ENCODE results near the gene MED14.
A peak's percentile ranks its signal among the peaks of the same experiment; 100 is the strongest.
"Not testable (repeated sequence)": the region's sequence is repeated elsewhere in the genome, so short reads cannot be mapped to it uniquely, and the experiment has no call there.

MED14 gene

GRCh38 chrX:40735325-40736169 is at the start of gene MED14:
Gene MED14 (minus strand): TSS chrX:40735542. CDS start chrX:40735412, 130 bp downstream.
- peak; percentile 75 for DNase-seq

GRCh38 chrX:40784516-40785151 is 49.3 kb upstream of the MED14 start:
- no peak for DNase-seq

GRCh38 chrX:40782644-40783259 is 47.4 kb upstream of the MED14 start:
- not testable (repeated sequence) for DNase-seq

GRCh38 chrX:40780951-40781350 is 45.6 kb upstream of the MED14 start:
- no peak for DNase-seq

- no peak for DNase-seq
Observed at GRCh38 chrX:40780082-40780481, 44.7 kb upstream of the MED14 start.

GRCh38 chrX:40778861-40779575 is 43.7 kb upstream of the MED14 start:
- DNase-seq = no peak

GRCh38 chrX:40773809-40774208 is 38.5 kb upstream of the MED14 start:
- no peak for DNase-seq

- DNase-seq = no peak
Observed at GRCh38 chrX:40773188-40773587, 37.8 kb upstream of the MED14 start.

GRCh38 chrX:40772290-40772689 is 36.9 kb upstream of the MED14 start:
- DNase-seq = no peak

GRCh38 chrX:40761762-40762161 is 26.4 kb upstream of the MED14 start:
- no peak for DNase-seq

- DNase-seq = no peak
Observed at GRCh38 chrX:40759374-40759773, 24.0 kb upstream of the MED14 start.

GRCh38 chrX:40757058-40757457 is 21.7 kb upstream of the MED14 start:
- no peak for DNase-seq

GRCh38 chrX:40755291-40756249 is 20.2 kb upstream of the MED14 start:
- DNase-seq = no peak

- DNase-seq = no peak
Observed at GRCh38 chrX:40749681-40750494, 14.5 kb upstream of the MED14 start.

- DNase-seq = no peak
Observed at GRCh38 chrX:40748977-40749376, 13.6 kb upstream of the MED14 start.

GRCh38 chrX:40746521-40746920 is 11.2 kb upstream of the MED14 start:
- no peak for DNase-seq

GRCh38 chrX:40736170-40736505 is 796 bp upstream of the MED14 start:
- DNase-seq = no peak

GRCh38 chrX:40734971-40735324 is 394 bp downstream of the MED14 start:
- DNase-seq = no peak

- DNase-seq = no peak
Observed at GRCh38 chrX:40733706-40734105, 1.6 kb downstream of the MED14 start.

- DNase-seq = not testable (repeated sequence)
Observed at GRCh38 chrX:40732499-40732898, 2.8 kb downstream of the MED14 start.

All from GF-D8 (cell line).